AG04450 (cell line): Measurements from ENCODE around the gene PANX2. TPM values are rescaled to one million over a fixed set of nuclear protein-coding genes. Genes with fewer than 3 reads are reported as not detected.

Source experiments
- CTCF ChIA-PET: fragments of 300-600, 350-600 bp; formaldehyde crosslinking; extraction: SDS; loops from one replicate; lab custom pipeline; 2022; ENCODE audit warnings: antibody characterized with exemption, inconsistent platforms; lab: Charles Lee
- POLR2A ChIA-PET: fragments of 350-600 bp; formaldehyde crosslinking; extraction: SDS; loops from one replicate; lab custom pipeline; 2021; ENCODE audit warnings: antibody characterized with exemption, inconsistent platforms; lab: Yijun Ruan, JAX
- DNase-seq: peaks from one replicate; pipeline ENCODE4 v3.0.0-alpha.2; 2011; ENCODE audit warnings: low read depth, low spot score
- H3K27ac ChIP-seq: one replicate; pipeline ENCODE4 v1.5.1; 2012; ENCODE audit warnings: low read depth, low read length, control low read depth
- H3K27me3 ChIP-seq: one replicate; pipeline ENCODE4 v1.6.0; 2012; ENCODE audit warnings: low read length; ENCODE audit not compliant: control insufficient read depth, insufficient read depth
- H3K4me3 ChIP-seq: 2 replicates; pipeline ENCODE4 v1.5.1; 2011; ENCODE audit warnings: mild to moderate bottlenecking, low read depth, low read length, control low read depth
- H3K9me3 ChIP-seq: 2 replicates; pipeline ENCODE4 v1.5.1; 2012; ENCODE audit warnings: low read length; ENCODE audit not compliant: control insufficient read depth, insufficient read depth
- polyA plus RNA-seq: library from polyadenylated mRNA; depleted of rRNA; stranded (reverse); fragments of >200 nt; gene quantifications from 2 replicates; pipeline ENCODE4 v1.2.3, GENCODE V29; 2011
- TF ChIP-seq, protein P1 (sequence below): IDR thresholded peaks from 2 replicates; pipeline ENCODE4 v1.5.1; 2011; ENCODE audit warnings: low read depth, low read length, control low read depth, inconsistent platforms

PANX2 gene
- polyA plus RNA-seq, 1 experiment, result 0.93 TPM

GRCh38 chr22:50171319-50171964, 911 bp downstream of the PANX2 start:
- H3K4me3 ChIP-seq, result peak overlapping the region; percentile 60
- CTCF ChIA-PET, result no interaction called here

GRCh38 chr22:50171965-50172421, 1.5 kb downstream of the PANX2 start:
- TF ChIP-seq, protein P1, sequence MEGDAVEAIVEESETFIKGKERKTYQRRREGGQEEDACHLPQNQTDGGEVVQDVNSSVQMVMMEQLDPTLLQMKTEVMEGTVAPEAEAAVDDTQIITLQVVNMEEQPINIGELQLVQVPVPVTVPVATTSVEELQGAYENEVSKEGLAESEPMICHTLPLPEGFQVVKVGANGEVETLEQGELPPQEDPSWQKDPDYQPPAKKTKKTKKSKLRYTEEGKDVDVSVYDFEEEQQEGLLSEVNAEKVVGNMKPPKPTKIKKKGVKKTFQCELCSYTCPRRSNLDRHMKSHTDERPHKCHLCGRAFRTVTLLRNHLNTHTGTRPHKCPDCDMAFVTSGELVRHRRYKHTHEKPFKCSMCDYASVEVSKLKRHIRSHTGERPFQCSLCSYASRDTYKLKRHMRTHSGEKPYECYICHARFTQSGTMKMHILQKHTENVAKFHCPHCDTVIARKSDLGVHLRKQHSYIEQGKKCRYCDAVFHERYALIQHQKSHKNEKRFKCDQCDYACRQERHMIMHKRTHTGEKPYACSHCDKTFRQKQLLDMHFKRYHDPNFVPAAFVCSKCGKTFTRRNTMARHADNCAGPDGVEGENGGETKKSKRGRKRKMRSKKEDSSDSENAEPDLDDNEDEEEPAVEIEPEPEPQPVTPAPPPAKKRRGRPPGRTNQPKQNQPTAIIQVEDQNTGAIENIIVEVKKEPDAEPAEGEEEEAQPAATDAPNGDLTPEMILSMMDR, result no peak
- POLR2A ChIA-PET, result no interaction called here
- H3K27me3 ChIP-seq, result peaks cover 16% of the 10 kb centered on the region
- H3K4me3 ChIP-seq, result no peak overlapping the region
- H3K27ac ChIP-seq, result no peak overlapping the region
- peaks cover 3% of the 10 kb centered on the region; the same call in 1 of the 2 replicates for H3K9me3 ChIP-seq
- CTCF ChIA-PET, result no interaction called here
- no peak for DNase-seq

More at GRCh38 chr22:50171319-50171964, 911 bp downstream of the PANX2 start:
- Histone ChIP-seq H3K9me3 (peaks cover 3% of the 10 kb centered on the region; the same call in 1 of the 2 replicates), H3K27me3 (peaks cover 16% of the 10 kb centered on the region), H3K27ac (no peak overlapping the region)
- TF ChIP-seq, protein P1, result no peak
- DNase-seq, result no peak
- POLR2A ChIA-PET, result interaction anchor here (0.5 to 1.0 kb wide), 2 partner anchors 158 to 169 kb away, joined by 3 to 6 read pairs; no protein-coding TSS in a partner anchor

GRCh38 chr22:50173311-50173982, 2.9 kb downstream of the PANX2 start:
- no peak for DNase-seq
- Histone ChIP-seq H3K4me3 (no peak overlapping the region), H3K27ac (no peak overlapping the region), H3K9me3 (peaks cover 8% of the 10 kb centered on the region; the same call in 1 of the 2 replicates), H3K27me3 (peaks cover 16% of the 10 kb centered on the region)
- TF ChIP-seq, protein P1, result no peak
- CTCF ChIA-PET, result no interaction called here
- POLR2A ChIA-PET, result no interaction called here

- CTCF ChIA-PET, result no interaction called here
These were observed 3.4 kb downstream of the PANX2 start for GRCh38 chr22:50173983-50174355.

More at GRCh38 chr22:50173983-50174355, 3.4 kb downstream of the PANX2 start:
- H3K4me3 ChIP-seq, result no peak overlapping the region
- POLR2A ChIA-PET, result no interaction called here
- peaks cover 13% of the 10 kb centered on the region; the same call in 1 of the 2 replicates for H3K9me3 ChIP-seq
- no peak for DNase-seq
- TF ChIP-seq, protein P1, result no peak
- H3K27ac ChIP-seq, result no peak overlapping the region
- peaks cover 14% of the 10 kb centered on the region for H3K27me3 ChIP-seq
